ENCODE measurements around the gene ADCY7.

The ADCY7 gene

DNA sequence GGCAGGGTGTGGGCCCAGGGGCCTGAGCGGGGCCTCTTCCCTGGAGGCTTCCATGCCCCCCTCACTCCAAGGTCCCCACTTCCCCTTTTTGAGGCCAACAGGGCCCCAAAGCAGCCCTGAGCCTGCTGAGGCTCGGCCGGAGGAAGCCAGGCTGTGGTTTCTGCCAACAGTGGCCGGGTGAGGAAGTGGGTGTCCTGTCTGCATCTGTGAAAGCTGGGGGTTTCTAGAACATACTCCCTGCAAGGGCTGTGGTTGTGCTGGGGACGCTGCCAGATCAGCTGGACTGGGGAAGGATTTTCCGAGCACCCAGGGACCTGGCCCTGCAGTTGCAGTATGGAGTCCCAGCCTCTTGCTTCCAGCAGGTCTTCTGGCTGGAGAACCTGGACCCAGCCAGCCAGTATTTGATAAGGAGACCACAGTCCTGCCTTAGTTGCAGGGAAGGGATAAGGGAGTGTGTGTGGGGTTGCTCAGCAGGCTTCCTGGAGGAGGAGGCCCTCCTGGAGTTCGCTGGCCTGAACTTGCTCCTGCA, 15.7 kb downstream of the ADCY7 start:
- DNase-seq (ENCODE audit: low read depth, low spot score) = no peak

DNA sequence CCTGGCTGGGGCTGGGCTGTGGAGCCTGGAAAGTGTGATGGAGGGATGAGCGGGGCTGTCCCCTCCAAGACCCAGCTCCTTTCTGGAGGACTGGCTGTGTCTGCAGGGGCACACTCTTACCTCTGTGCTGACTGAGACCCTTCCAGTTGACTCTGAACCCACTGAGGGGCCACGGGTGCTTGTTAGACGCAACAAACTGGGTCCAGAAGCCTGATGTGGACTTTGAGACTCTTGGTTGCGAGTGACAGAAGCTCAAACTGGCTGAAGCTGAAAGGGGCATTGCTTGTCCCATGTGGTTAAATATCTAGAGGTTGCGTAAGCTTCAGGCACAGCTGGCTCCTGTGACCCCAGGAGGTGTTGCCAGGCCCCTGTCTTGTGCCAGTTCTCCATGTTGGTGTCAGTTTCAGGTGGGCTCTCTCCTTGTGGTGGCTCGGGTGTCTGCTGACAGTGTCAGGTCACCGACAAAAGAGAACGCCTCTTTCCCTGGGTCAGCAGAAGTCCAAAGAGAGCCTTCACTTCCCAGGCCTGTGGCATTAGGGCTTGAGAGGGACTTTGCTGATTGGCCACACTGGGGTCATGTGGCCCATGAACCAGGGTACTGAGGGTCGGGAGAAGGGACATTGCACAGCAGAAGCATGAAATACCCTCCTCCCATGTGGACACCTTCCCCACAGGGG, 16.7 kb downstream of the ADCY7 start:
- DNase-seq (ENCODE audit: low read depth, low spot score) = no peak

DNA sequence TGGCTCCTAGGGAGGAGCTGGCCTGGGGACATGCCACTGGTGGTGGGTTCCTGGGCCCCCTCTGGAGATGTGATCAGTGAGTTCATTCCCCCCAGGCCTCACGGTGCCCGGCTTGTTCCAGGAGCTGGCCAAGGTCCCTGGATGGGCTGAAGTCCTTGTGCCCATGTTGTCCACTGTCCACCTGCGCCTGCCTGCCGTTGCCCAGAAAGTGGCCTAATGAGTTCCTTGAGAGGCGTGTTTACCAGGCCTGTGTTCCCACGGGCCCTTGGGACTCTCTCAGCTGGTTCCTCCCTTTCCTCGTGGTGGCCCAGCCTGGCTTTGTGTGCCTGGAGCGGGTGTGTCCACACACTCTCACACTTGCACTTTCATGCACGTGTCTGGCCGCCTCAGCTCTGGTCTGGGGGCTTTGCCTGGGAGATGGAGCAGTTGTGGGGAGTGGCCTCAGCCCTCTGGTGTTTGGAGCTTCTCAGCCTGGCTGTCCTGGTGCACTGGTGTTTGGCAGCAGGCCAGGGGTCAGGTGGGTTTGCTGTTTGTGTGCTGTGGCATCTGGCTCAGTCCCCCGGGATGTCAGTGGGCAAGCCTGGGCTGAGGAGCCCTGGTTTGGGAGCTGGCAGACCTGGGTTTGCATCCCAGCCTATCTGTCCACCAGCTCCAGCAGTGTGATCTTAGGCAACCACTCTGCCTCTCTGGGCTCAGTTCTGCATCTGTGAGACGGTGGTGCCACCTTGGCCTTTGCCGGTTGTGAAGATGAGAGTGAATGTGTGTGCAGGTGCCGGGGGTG, 18.0 kb downstream of the ADCY7 start:
- DNase-seq (ENCODE audit: low read depth, low spot score) = no peak

DNA sequence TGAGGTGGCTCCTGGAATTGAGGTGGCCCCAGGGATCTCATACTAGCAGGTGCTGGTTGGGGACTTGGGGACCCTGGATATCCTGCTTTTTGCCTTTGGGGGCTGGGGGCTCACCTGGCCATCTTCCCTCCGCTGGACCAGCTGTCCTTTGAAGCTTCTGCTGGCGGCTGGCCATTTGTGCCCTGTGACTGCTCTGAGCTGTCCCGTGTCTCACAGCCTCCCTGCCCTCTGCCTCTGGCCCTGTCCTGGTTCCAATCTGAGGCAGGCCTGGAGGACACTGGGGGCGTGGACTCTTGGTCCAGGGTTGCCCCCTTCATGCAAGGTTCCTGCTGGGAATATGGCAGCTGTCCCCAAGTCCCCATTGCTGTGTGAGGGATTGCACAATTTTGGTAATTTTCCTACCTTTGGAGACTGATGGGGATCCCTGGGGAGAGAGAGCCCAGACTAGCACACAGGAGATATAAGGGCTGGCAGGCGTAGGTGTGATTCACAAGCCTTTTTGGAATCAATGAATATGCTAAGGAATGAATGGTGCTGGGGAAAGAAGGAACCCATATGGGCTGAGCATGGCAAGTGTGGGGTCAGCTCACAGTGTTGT, 19.2 kb downstream of the ADCY7 start:
- DNase-seq (ENCODE audit: low read depth, low spot score) = no peak

- no peak for DNase-seq (ENCODE audit: low read depth, low spot score)
These were observed 20.3 kb downstream of the ADCY7 start for GRCh38 chr16:50286681-50287080.

DNA sequence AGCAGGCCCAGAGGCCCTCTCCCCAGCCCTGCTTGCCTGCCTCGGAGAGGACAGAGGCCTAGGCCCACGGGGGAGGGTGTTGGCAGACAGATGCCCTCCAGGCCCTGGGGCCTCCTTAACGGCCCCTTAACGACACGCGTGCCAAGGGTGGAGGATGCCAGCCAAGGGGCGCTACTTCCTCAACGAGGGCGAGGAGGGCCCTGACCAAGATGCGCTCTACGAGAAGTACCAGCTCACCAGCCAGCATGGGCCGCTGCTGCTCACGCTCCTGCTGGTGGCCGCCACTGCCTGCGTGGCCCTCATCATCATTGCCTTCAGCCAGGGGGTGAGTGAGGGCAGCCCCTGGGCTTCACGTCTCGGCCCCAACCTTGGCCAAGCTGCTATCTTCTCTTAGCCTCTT, 21.7 kb downstream of the ADCY7 start:
- no peak for DNase-seq (ENCODE audit: low read depth, low spot score)

- no peak for DNase-seq (ENCODE audit: low read depth, low spot score)
These were observed 22.6 kb downstream of the ADCY7 start for GRCh38 chr16:50288920-50289319.

- no peak for DNase-seq (ENCODE audit: low read depth, low spot score)
These were observed 23.8 kb downstream of the ADCY7 start for GRCh38 chr16:50289950-50290764.

DNA sequence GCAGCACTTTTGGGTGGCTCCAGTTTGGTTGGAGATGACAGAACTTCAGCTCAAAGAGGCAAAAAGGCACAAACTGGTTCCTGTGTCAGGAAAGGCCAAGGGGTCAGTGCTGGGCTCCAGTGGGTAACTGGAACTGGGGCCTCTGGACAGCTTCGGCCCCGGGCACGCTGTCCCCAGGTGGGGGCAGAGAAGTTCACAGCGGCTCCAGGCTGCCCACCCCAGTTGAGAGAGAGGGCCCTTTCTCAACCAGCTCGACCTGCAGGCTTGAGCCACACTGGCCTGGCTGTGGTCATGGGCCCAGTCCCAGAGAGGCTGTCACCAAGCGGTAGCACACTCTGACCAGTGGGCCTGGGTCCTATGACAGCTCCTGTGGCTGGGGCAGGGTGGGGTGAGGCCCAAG, 24.5 kb downstream of the ADCY7 start:
- no peak for DNase-seq (ENCODE audit: low read depth, low spot score)

DNA sequence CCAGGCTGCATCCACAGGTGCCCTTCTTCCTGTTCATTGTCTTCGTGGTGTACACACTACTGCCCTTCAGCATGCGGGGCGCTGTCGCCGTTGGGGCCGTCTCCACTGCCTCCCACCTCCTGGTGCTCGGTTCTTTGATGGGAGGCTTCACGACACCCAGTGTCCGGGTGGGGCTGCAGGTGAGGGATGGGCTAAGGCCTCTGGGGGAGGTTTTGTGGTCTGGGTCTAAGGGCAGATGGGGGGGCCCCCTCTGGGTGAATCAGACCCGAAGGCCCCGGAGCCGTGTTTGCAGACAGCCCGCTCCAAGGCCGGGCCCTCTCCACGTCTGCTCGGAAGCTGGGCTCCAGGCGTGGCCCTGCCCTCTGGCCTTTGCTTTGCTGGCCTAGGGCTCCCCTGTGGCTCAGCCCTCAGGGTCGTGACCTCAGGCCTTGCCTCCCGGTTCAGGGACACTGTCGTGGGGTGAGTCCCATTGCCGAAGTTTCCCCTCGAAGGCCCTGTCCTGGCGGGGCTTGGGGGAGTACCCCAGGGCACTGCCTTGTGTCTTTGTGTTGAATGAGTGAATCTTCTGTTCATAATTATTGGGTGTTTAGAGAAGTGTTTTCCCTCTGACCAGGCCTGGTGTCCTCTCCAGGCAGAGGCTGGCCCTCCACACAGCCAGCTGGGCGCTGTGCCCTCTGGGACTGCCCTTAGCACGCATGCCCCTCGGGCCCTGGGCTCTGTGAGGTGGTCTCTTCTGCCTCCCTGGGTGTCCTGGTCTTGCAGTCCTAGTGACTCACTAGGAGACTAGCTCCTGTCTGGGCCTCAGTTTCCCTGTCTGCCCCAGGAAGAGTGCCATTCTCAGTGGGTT, 25.6 kb downstream of the ADCY7 start:
- DNase-seq (ENCODE audit: low read depth, low spot score) = no peak

GRCh38 chr16:50292566-50292948, 26.2 kb downstream of the ADCY7 start:
- DNase-seq (ENCODE audit: low read depth, low spot score) = no peak

DNA sequence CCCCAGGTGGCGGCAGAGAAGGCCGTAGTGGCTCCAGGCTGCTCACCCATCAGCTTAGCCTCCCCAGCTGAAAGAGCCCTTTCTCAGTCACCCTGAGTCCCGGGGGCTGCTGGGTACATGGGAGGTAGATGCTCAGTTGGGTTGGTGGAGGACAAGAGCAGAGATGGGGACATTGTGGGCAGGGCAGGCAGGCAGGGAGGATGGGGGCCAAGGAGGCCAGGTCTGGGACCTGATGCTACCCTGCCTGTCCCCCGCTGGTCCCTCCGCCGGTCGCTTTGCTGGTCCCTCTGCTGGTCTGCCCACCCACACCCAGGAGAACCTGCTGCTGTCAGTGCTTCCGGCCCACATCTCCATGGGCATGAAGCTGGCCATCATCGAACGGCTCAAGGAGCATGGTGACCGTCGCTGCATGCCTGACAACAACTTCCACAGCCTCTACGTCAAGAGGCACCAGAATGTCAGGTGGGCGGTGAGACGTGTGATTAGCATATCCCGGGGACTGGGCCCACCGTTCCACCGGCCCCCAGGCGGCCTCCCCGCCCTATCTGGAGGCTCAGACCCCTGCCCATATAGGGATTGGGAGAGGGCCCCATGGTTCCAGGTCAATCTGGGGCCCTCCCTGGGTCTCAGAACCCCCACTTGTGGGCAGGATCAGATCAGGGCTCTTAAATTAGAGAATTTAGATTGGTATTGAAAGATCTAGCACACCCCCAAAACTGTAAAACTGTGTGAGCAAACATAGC, 26.9 kb downstream of the ADCY7 start:
- no peak for DNase-seq (ENCODE audit: low read depth, low spot score)

DNA sequence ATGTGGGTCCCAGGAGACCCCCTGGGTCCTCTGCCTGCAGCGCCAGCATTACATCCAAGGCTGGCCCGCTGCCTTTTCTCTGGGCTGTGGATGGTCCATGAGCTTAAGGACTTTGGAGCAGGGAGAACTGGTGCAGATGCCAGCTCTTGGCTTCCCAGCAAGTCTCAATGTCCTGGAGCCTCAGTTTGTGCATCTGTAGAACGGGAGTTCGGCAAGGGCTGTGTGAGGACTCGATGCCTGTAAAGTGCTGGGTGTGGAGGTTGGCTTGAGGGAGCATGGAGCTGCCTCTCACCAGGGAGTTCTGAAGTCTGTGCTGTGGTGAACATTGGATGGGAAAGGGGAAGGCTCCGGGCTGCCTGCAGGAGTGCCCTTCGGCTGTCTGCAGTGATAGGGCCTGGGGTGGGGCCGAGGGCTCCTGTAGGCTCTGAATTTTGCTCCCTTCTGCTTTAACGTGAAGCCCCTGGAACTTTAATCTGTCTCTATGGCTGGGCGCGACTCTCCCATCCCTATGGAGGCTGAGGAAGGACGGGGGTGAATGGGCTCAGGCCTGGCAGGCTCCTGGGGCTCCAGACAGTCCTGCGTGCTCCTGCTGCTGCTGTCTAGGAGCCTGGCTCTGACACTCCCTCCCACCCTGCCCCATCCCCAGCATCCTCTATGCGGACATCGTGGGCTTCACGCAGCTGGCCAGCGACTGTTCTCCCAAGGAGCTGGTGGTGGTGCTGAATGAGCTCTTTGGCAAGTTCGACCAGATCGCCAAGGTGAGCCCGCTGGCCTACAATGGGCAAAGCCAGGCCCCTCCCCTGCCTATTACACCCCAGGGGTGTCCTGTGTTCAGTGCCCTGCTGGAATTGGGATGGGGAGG, 27.9 kb downstream of the ADCY7 start:
- DNase-seq (ENCODE audit: low read depth, low spot score) = no peak

GRCh38 chr16:50294955-50295354, 28.6 kb downstream of the ADCY7 start:
- DNase-seq (ENCODE audit: low read depth, low spot score) = no peak

DNA sequence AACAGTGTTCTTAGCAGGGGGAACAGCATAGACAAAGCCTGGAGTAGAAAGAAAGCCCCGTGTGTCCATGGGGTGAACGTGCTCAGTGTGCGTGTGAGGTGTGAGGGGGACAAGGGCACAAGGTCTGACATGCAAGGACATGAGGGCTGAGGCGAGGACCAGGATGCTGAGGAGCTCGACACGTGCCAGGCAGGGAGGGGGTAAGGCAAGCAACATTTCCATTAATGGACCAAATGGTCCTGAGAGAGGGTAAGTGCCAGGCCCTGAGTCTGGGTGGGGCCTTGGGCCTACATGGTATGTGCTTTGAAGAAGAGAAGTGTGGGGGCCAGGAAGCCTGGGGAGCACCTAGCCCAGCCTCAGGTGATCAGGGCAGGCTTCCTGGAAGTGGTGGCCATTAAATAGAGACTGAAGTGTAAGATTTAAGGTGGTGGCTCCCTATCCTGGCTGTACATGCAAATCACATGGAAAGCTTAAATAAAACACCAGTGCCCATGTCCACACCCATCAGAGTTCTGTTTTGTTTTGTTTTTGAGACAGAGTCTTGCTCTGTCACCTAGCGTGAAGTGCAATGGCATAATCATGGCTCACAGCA, 29.3 kb downstream of the ADCY7 start:
- DNase-seq (ENCODE audit: low read depth, low spot score) = no peak

- DNase-seq (ENCODE audit: low read depth, low spot score) = no peak
These were observed 30.5 kb downstream of the ADCY7 start for GRCh38 chr16:50296807-50297206.

DNA sequence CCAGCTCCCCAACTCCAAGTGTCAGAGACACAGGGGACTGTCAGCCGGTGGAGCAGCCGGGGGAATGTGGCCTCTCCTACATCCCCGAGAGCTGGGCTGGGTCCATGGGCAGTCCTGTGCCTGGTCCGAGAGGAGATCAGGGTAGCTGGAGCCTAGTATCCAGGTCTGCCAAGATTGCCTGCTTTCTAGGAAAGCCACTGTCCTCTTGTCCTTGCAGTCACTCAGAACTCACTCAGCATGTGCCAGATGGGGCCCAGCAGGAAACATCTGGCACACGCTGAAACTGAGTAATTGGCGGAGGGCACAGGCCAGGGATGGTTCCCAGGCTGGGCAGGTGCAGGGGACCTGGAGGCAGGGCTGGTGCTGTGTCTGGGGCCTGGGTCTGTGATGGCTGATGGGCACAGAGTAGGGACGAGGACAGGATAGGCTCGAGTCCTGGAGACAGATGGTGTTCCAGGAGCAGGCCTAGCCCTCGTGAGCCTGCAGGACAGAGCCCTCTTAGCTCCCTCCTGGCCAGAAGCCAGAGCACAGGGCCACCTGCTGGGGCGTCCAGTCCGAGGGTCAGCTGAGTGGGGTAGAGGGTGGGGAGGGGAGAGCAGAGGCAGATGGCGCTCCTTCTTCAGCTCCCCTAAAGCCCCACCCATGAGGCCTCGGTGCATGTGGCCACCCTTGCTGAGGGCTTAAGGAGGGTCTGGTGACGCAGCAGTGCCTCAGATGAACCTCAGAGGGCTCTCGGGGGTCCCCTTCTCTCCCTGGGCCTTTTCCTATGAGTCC, 31.1 kb downstream of the ADCY7 start:
- no peak for DNase-seq (ENCODE audit: low read depth, low spot score)

DNA sequence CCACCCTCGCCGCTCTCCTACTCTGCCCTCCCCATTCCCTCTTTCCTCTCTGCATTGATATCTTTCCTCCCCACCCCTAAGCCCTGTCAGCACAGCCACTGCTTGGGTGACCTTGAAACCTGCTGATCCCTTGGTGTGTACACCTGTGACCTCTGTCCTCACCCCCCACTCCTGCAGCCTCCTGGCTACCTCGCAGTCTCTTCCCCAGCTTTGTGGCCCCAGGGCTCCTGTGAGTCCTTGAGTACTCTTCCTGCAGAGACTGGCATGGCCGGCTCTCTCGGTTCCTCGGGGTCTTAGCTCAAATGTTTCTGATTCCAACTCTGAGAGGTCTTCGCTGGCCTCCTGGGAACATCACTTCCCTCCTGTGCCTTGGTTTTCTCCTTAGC, 31.7 kb downstream of the ADCY7 start:
- no peak for DNase-seq (ENCODE audit: low read depth, low spot score)
